Measurements from ENCODE around the gene TRAF3IP3.
A peak's percentile ranks its signal among the peaks of the same experiment; 100 is the strongest.

Gene TRAF3IP3

DNA sequence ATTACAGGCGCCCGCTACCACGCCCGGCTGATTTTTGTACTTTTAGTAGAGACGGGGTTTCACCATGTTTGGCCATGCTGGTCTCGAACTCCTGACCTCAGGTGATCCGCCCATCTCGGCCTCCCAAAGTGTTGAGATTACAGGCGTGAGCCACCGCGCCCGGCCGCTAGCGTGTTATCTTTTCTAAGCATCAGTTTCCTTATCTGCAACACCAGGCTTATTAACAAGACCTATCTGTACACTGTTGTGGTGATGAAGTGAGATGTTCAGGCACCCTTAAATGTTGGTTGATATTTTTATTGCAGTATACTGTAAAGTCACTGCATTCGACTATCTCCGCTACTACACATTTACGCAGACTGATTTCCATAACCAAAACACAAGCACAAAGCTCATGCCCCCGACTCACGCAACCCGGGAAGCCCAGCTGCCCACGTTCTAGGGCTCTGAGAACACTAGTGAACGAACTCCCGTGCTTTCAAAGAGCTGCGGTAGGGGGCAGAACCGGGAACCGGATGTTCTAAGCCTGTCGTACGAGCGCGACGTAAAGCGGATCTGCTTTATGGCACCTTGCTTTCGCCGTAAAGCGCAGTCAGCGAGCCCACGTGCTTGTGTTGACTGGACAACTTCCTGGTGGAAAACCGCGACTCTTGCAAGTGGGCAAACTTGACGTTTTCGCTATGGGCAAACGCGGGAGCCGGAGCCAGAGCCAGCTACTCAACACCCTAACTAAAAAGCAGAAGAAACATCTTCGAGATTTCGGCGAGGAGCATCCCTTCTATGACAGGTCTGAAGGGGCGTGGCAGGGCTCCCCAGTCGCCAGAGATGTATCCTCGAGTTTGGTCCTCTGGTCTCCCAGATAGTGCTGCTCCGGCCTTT, 71.8 kb downstream of the TRAF3IP3 start, which contains the start of gene UTP25:
TSS of gene UTP25 (plus strand) at position 589 of the 879 bp plus-strand sequence. CDS start at position 681, 92 bp downstream.
- DNase-seq (ENCODE audit: low spot score): peak; percentile 91

DNA sequence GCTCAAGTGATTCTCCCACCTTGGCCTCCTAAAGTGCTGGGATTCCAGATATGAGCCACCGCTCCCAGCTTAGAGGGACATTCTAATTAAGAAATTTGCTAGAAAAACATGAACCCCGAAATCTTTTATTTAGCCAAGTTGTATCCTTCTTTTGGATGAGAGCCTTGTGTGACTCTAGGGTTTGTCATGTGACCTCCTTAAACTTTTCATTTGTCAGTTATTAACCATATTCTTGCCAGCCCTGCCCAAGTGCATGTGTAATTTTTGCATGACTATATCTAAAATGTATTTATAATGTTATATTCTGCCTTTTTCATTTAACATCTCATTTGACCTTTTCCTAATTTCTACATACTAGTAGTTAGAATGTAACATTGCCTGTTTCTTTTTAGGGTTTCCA, 73.9 kb downstream of the TRAF3IP3 start:
- no peak for DNase-seq (ENCODE audit: low spot score)

DNA sequence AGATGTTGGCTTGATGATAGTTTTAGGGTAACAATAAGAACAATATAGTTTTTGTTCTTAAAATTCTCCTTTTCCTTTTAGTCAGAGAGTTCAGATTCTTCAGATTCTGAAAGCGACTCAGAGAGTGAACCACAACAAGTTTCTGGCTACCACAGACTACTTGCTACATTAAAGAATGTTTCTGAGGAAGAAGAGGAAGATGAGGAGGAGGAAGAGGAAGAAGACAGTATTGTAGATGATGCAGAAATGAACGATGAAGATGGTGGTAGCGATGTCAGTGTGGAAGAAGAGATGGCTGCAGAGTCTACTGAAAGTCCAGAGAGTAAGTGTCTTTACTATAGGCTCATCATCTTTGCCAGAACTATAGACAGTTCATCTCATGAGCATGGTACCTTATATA, 74.9 kb downstream of the TRAF3IP3 start:
- DNase-seq (ENCODE audit: low spot score): no peak

DNA sequence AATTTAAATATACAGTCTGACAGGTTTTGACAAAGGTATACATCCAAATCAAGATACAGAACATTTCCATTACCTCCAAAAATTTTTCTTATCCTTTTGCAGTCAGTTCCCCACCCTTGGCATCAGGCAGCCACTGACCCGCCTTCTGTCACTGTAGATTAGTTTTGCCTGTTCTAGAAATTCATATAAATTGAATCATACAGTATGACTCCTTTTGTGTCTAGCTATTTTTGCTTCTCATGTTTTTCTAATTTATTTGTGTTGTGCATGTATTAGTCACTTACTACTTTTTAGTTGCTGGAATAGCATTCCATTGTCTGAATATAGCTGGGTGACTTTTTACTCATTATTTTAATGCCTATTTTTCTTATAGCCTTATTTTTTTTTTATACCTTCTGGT, 75.8 kb downstream of the TRAF3IP3 start:
- DNase-seq (ENCODE audit: low spot score): peak; percentile 52
